Stomach (tissue), 19 donors: ENCODE data around the gene RAB6A. TPM values are rescaled to one million over a fixed set of nuclear protein-coding genes. Genes with fewer than 3 reads are reported as not detected.

Experiments
- DNase-seq, 2 donors: peaks; one replicate each; pipeline versions ENCODE4 v3.0.0 to v3.0.0-alpha.2; 2013 to 2019
- H3K27ac ChIP-seq, 5 donors: fragments of 200-600 bp in 4 of 5; sonication (generic) in 4 of 5; one replicate each; pipeline ENCODE4 v1.5.1; 2013 to 2019; ENCODE audit warnings: mild to moderate bottlenecking in 1 of 5, moderate library complexity in 1 of 5
- H3K27me3 ChIP-seq, 3 donors: fragments of 200-600 bp; sonication (generic); one replicate each; pipeline ENCODE4 v1.5.1; 2017 to 2019; ENCODE audit warnings: mixed run types in 1 of 3
- H3K36me3 ChIP-seq, 4 donors: fragments of 200-600 bp; sonication (generic); 1 replicate in 3 of 4; 2 replicates in 1 of 4; pipeline ENCODE4 v1.5.1; 2016 to 2019
- H3K4me1 ChIP-seq, 4 donors: fragments of 200-600 bp; sonication (generic); one replicate each; pipeline ENCODE4 v1.5.1; 2016 to 2019
- H3K4me3 ChIP-seq, 4 donors: fragments of 200-600 bp; sonication (generic) in 3 of 4; one replicate each; pipeline ENCODE4 v1.5.1; 2016 to 2019; ENCODE audit warnings: mild to moderate bottlenecking in 1 of 4
- H3K9me3 ChIP-seq, 4 donors: fragments of 200-600 bp; sonication (generic); one replicate each; pipeline ENCODE4 v1.5.1; 2016 to 2019
- CTCF ChIP-seq, 7 experiments: fragments of 450-650 bp in 4 of 7; fragments of 200-600 bp in 3 of 7; sonication (generic) in 3 of 7; IDR thresholded peaks; one replicate each; pipeline ENCODE4 v1.5.1; 2016 to 2019; ENCODE audit warnings: antibody characterized with exemption in 7 of 7, control low read depth in 2 of 7, mild to moderate bottlenecking in 1 of 7
- EP300 ChIP-seq: sonication (generic); formaldehyde crosslinking; IDR thresholded peaks from one replicate; pipeline ENCODE4 v1.6.1; 2017; ENCODE audit warnings: antibody characterized with exemption
- POLR2A ChIP-seq, 4 donors: fragments of 450-650 bp; IDR thresholded peaks; one replicate each; pipeline ENCODE4 v1.6.1; 2016; ENCODE audit warnings: antibody characterized with exemption in 4 of 4, control low read depth in 2 of 4, mild to moderate bottlenecking in 1 of 4, moderate library complexity in 1 of 4
- POLR2AphosphoS5 ChIP-seq, 3 donors: sonication (generic); formaldehyde crosslinking; IDR thresholded peaks; one replicate each; pipeline ENCODE4 v1.6.1; 2016; ENCODE audit warnings: antibody characterized with exemption in 3 of 3
- WGBS, 5 donors: extraction: QIAGEN DNeasy Blood & Tissue Kit in 3 of 5; methylation state at CpG; one replicate each; pipeline versions ENCODE4 v1.1.5 to v1.1.7; 2013 to 2018; 5-methylcytosine and 5-hydroxymethylcytosine counted together
- intact Hi-C: fragments of 100-400 bp; cut with DNase I; formaldehyde crosslinking; loops from one replicate; pipeline ENCODE4 v1.15.1; 2023; ENCODE audit warnings: low total_unique reads
- long read RNA-seq, 10 donors: transcript quantifications; one replicate each; lab custom pipeline, GENCODE V29; 2026
- polyA plus RNA-seq, 3 donors: library from polyadenylated mRNA; stranded (reverse); fragments of 200-250 nt; gene quantifications; one replicate each; pipeline ENCODE4 v1.2.3, GENCODE V29; 2013
- total RNA-seq, 5 donors: library from RNA; depleted of rRNA; stranded (reverse); fragments of >200 nt; gene quantifications; one replicate each; pipeline versions ENCODE4 v1.1.0 to v1.2.3, GENCODE V29; 2014 to 2016
- donor health status: healthy with polysubstance abuse.
- donor health status: Bipolar disorder and iron deficiency.
- donor health status: healthy.

Gene RAB6A
- total RNA-seq: 100 to 1,000 TPM in 2 of 5 donors, 10 to 100 TPM in 3; 43.2 to 373 (median 89.4) TPM
- 10 to 100 TPM; 34.7 to 64.5 (median 49.3) TPM for polyA plus RNA-seq
- long read RNA-seq, donor 1, transcript RAB6A-201 (8 exons, 3,389 nt): major isoform, 5 of 12 reads
- long read RNA-seq, donor 1, partial matches to known transcripts: 6 of 12 reads
- long read RNA-seq, donor 1, other reads (novel, unspliced or antisense): 0 of 12 reads
- long read RNA-seq, donor 2, transcript RAB6A-201 (8 exons, 3,389 nt): major isoform, 11 of 22 reads
- long read RNA-seq, donor 2, partial matches to known transcripts: 7 of 22 reads
- long read RNA-seq, donor 2, other reads (novel, unspliced or antisense): 0 of 22 reads
- long read RNA-seq, donor 3, transcript RAB6A-201 (8 exons, 3,389 nt): major isoform, 7 of 9 reads
- long read RNA-seq, donor 3, partial matches to known transcripts: 0 of 9 reads
- long read RNA-seq, donor 3, other reads (novel, unspliced or antisense): 0 of 9 reads
- long read RNA-seq, donor 4, partial matches to known transcripts: 0 of 2 reads
- long read RNA-seq, donor 4, other reads (novel, unspliced or antisense): 0 of 2 reads
- long read RNA-seq, donor 5, transcript RAB6A-201 (8 exons, 3,389 nt): major isoform, 15 of 60 reads
- long read RNA-seq, donor 5, transcript RAB6A-202 (8 exons, 3,085 nt): minor isoform, 11 of 60 reads
- long read RNA-seq, donor 5, partial matches to known transcripts: 18 of 60 reads
- long read RNA-seq, donor 5, other reads (novel, unspliced or antisense): 15 of 60 reads
- long read RNA-seq, donor 6, transcript RAB6A-201 (8 exons, 3,389 nt): major isoform, 14 of 51 reads
- long read RNA-seq, donor 6, transcript RAB6A-202 (8 exons, 3,085 nt): minor isoform, 13 of 51 reads
- long read RNA-seq, donor 6, partial matches to known transcripts: 22 of 51 reads
- long read RNA-seq, donor 6, other reads (novel, unspliced or antisense): 0 of 51 reads
- long read RNA-seq, donor 7, transcript RAB6A-202 (8 exons, 3,085 nt): major isoform, 10 of 13 reads
- long read RNA-seq, donor 7, partial matches to known transcripts: 0 of 13 reads
- long read RNA-seq, donor 7, other reads (novel, unspliced or antisense): 0 of 13 reads
- long read RNA-seq, donor 8, transcript RAB6A-201 (8 exons, 3,389 nt): major isoform, 7 of 44 reads
- long read RNA-seq, donor 8, transcript RAB6A-202 (8 exons, 3,085 nt): minor isoform, 6 of 44 reads
- long read RNA-seq, donor 8, partial matches to known transcripts: 30 of 44 reads
- long read RNA-seq, donor 8, other reads (novel, unspliced or antisense): 0 of 44 reads
- long read RNA-seq, donor 9, transcript RAB6A-201 (8 exons, 3,389 nt): major isoform, 5 of 7 reads
- long read RNA-seq, donor 9, partial matches to known transcripts: 0 of 7 reads
- long read RNA-seq, donor 9, other reads (novel, unspliced or antisense): 0 of 7 reads
- long read RNA-seq, donor 10, partial matches to known transcripts: 0 of 16 reads
- long read RNA-seq, donor 10, other reads (novel, unspliced or antisense): 11 of 16 reads

GRCh38 chr11:73760679-73761402, at the start of gene RAB6A:
Gene RAB6A (minus strand): TSS chr11:73761074. CDS start chr11:73760635, 439 bp downstream.
- no peaks in the 10 kb centered on the region for H3K27me3 ChIP-seq
- no peaks in the 10 kb centered on the region for H3K36me3 ChIP-seq
- TF ChIP-seq EP300: no peak
- peak in 4 of 7 experiments; percentile 12 to 54 (median 23) for TF ChIP-seq CTCF (IDR thresholded peaks at IDR 0.05)
- peak in 1 of 3 donors; percentile 98 for TF ChIP-seq POLR2AphosphoS5 (IDR thresholded peaks at IDR 0.05)
- no peak for TF ChIP-seq POLR2A (IDR thresholded peaks at IDR 0.05)
- DNase-seq: peak; percentile 100
- peak within 1 kb of the TSS; percentile 70 to 96 (median 90) for H3K4me3 ChIP-seq
- peak within 1 kb of the TSS; percentile 94 to 99 (median 97) for H3K27ac ChIP-seq
- H3K9me3 ChIP-seq: no peaks in the 10 kb centered on the region
- 0 to 2% (median 1%) methylated on average over 10 to 74 of the region's 74 CpGs for WGBS, 5 donors
- intact Hi-C loops: no loop called here
- H3K4me1 ChIP-seq: peaks cover 18 to 43% (median 28%) of the 10 kb centered on the region in 4 donors

GRCh38 chr11:73810637-73811036, 49.8 kb upstream of the RAB6A start:
- H3K9me3 ChIP-seq: no peaks in the 10 kb centered on the region
- no peak for TF ChIP-seq POLR2A (IDR thresholded peaks at IDR 0.05)
- TF ChIP-seq CTCF (IDR thresholded peaks at IDR 0.05): no peak
- no peak for TF ChIP-seq EP300
- no peak for TF ChIP-seq POLR2AphosphoS5 (IDR thresholded peaks at IDR 0.05)
- intact Hi-C loops: no loop called here
- DNase-seq: no peak
- H3K36me3 ChIP-seq: peaks cover 5 to 36% (median 32%) of the 10 kb centered on the region in 4 donors
- H3K27me3 ChIP-seq: no peaks in the 10 kb centered on the region
- no peak overlapping the region for H3K27ac ChIP-seq
- no peaks in the 10 kb centered on the region for H3K4me1 ChIP-seq
- no peak overlapping the region for H3K4me3 ChIP-seq
- WGBS, 5 donors: 80 to 100% (median 93%) methylated on average over 1 of the region's 1 CpG

- no peak for DNase-seq
- peaks cover 5 to 41% (median 38%) of the 10 kb centered on the region in 4 donors for H3K36me3 ChIP-seq
- H3K27ac ChIP-seq: no peak overlapping the region
- 78 to 93% (median 89%) methylated on average over 1 of the region's 1 CpG for WGBS, 5 donors
- no peaks in the 10 kb centered on the region for H3K4me1 ChIP-seq
- H3K9me3 ChIP-seq: no peaks in the 10 kb centered on the region
- intact Hi-C loops: no loop called here
- no peaks in the 10 kb centered on the region for H3K27me3 ChIP-seq
- no peak overlapping the region for H3K4me3 ChIP-seq
- TF ChIP-seq POLR2A (IDR thresholded peaks at IDR 0.05) (no peak), CTCF (IDR thresholded peaks at IDR 0.05) (no peak), EP300 (no peak), POLR2AphosphoS5 (IDR thresholded peaks at IDR 0.05) (no peak)
These were observed 47.2 kb upstream of the RAB6A start for GRCh38 chr11:73808052-73808451.
